Gastrocnemius medialis (tissue), 4 donors: ENCODE results near the gene HSPB7. TPM values are rescaled to one million over a fixed set of nuclear protein-coding genes. Genes with fewer than 3 reads are reported as not detected.

Experiments
- ATAC-seq, 2 donors: fragments of 150-250 bp; one replicate each; pipeline ENCODE4 v1.9.1; 2016
- DNase-seq, 2 donors: peaks; one replicate each; pipeline ENCODE4 v3.0.0-alpha.2; 2019
- H3K27ac ChIP-seq, 4 donors: fragments of 200-600 bp; sonication (generic); 1 replicate in 1 of 4; 2 replicates in 3 of 4; pipeline ENCODE4 v1.5.1; 2016 to 2018; ENCODE audit warnings: mild to moderate bottlenecking in 2 of 4, moderate library complexity in 1 of 4
- H3K27me3 ChIP-seq, 3 donors: fragments of 200-600 bp; sonication (generic) in 2 of 3; 1 replicate in 1 of 3; 2 replicates in 2 of 3; pipeline versions ENCODE4 v1.5.1 to v1.6.0; 2016 to 2019; ENCODE audit warnings: mild to moderate bottlenecking in 1 of 3, moderate library complexity in 1 of 3
- H3K36me3 ChIP-seq, 2 donors: fragments of 200-600 bp; sonication (generic) in 1 of 2; one replicate each; pipeline ENCODE4 v1.5.1; 2017 to 2018
- H3K4me1 ChIP-seq, 2 donors: fragments of 200-600 bp; sonication (generic) in 1 of 2; one replicate each; pipeline ENCODE4 v1.5.1; 2016 to 2017; ENCODE audit warnings: mild to moderate bottlenecking in 2 of 2
- H3K4me3 ChIP-seq, 4 donors: fragments of 200-600 bp; sonication (generic) in 3 of 4; 1 replicate in 1 of 4; 2 replicates in 3 of 4; pipeline ENCODE4 v1.5.1; 2016 to 2019; ENCODE audit warnings: mild to moderate bottlenecking in 2 of 4
- H3K9me3 ChIP-seq, 3 donors: fragments of 200-600 bp; sonication (generic) in 2 of 3; 1 replicate in 1 of 3; 2 replicates in 2 of 3; pipeline ENCODE4 v1.5.1; 2016 to 2019
- CTCF ChIP-seq, 5 experiments: fragments of 450-650 bp in 3 of 5; fragments of 200-600 bp in 2 of 5; sonication (generic) in 2 of 5; IDR thresholded peaks in 4 of 5; conservative IDR thresholded peaks in 1 of 5; 1 replicate in 4 of 5; 2 replicates in 1 of 5; pipeline ENCODE4 v1.5.1; 2016 to 2019; ENCODE audit warnings: antibody characterized with exemption in 5 of 5, mild to moderate bottlenecking in 3 of 5, moderate library complexity in 3 of 5
- POLR2A ChIP-seq, 2 donors: fragments of 450-650 bp; IDR thresholded peaks; one replicate each; pipeline ENCODE4 v1.6.1; 2017; ENCODE audit warnings: antibody characterized with exemption in 2 of 2, mild to moderate bottlenecking in 2 of 2, moderate library complexity in 2 of 2
- in situ Hi-C, 4 donors: fragments of 200-750 bp; cut with MboI; loops; one replicate each; pipeline versions ENCODE4 v1.15.0 to v1.8.0; 2017; ENCODE audit warnings: low sequenced_read_pairs in 4 of 4
- intact Hi-C: fragments of 100-400 bp; cut with DNase I; formaldehyde crosslinking; loops from one replicate; pipeline ENCODE4 v1.15.1; 2023; ENCODE audit warnings: low total_unique reads
- total RNA-seq, 4 donors: library from RNA; depleted of rRNA; stranded (reverse); fragments of >200 nt; gene quantifications; one replicate each; pipeline versions ENCODE4 v1.1.0 to v1.2.3, GENCODE V29; 2016

HSPB7 gene
- total RNA-seq, 4 donors from 2014 or later: 355 to 1,466 (median 716) TPM

GRCh38 chr1:15992582-15993500 lies 25.0 kb downstream of the HSPB7 start:
- intact Hi-C loops (loop anchor here (5.0 kb wide), 1 partner anchor 176 kb away; no protein-coding TSS in a partner anchor), in situ Hi-C loops (loop anchor here in 3 of 4 donors (10.0 to 25.0 kb wide), 3 partner anchors 52 to 181 kb away; partner anchors contain the start of genes CLCNKB (in 1 of the 3) and UQCRHL (in 1 of the 3))
- H3K4me3 ChIP-seq: no peak overlapping the region
- no peak overlapping the region for H3K27ac ChIP-seq
- H3K9me3 ChIP-seq: no peaks in the 10 kb centered on the region
- no peaks in the 10 kb centered on the region for H3K4me1 ChIP-seq
- TF ChIP-seq CTCF (IDR thresholded peaks at IDR 0.05 in 4 of 5, conservative IDR thresholded peaks at IDR 0.05 in 1 of 5) (no peak), POLR2A (IDR thresholded peaks at IDR 0.05) (no peak)
- no peaks in the 10 kb centered on the region for H3K27me3 ChIP-seq
- no peaks in the 10 kb centered on the region for H3K36me3 ChIP-seq
- ATAC-seq (no peak), DNase-seq (no peak)

GRCh38 chr1:15992187-15992553 lies 25.7 kb downstream of the HSPB7 start:
- no peaks in the 10 kb centered on the region for H3K36me3 ChIP-seq
- H3K27ac ChIP-seq: no peak overlapping the region
- ATAC-seq (no peak), DNase-seq (no peak)
- no peaks in the 10 kb centered on the region for H3K9me3 ChIP-seq
- H3K4me3 ChIP-seq: no peak overlapping the region
- no peaks in the 10 kb centered on the region for H3K4me1 ChIP-seq
- in situ Hi-C loops: loop anchor here in 3 of 4 donors (10.0 to 25.0 kb wide), 3 partner anchors 53 to 180 kb away; partner anchors contain the start of genes CLCNKB (in 1 of the 3) and UQCRHL (in 1 of the 3)
- TF ChIP-seq CTCF (IDR thresholded peaks at IDR 0.05 in 4 of 5, conservative IDR thresholded peaks at IDR 0.05 in 1 of 5) (no peak), POLR2A (IDR thresholded peaks at IDR 0.05) (no peak)
- no peaks in the 10 kb centered on the region for H3K27me3 ChIP-seq
- intact Hi-C loops: loop anchor here (5.0 kb wide), 1 partner anchor 175 kb away; no protein-coding TSS in a partner anchor

DNA sequence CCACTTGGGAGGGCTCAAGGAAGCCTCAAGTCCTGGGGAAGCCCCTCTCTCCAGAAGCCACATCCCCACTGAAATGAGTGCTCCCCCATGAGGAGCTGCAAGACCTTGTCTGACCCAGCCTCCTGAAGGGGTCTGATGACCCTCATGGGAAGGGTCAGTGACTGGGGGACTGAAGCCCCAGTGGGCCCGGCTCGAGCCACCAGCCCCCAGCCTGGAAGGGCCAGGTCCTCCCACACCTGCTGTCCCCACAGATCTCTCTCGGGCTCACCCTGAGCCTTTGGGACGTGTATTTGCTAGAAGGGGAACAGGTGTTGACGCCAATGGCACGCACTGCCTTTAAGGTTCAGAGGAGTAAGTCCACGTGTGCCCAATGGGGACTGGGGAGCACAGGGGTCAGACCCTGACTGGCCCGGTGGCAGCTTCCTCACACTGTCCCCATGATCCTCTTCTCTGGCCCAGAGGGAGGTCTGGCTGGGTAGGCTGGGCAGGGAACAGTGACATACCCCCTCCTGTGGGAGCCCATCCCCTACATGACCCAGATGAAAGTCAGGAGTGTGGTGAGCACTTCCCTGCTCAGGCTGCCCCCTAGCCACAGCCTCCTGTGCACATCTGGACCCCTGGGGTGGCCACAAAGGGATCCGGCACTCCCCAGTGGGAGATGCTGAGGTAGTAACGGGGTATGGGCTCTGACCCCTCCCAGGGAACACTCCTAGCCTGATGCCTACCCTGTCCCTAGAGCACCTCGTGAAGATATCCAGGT lies 26.2 kb downstream of the HSPB7 start:
- ATAC-seq (no peak), DNase-seq (no peak)
- TF ChIP-seq POLR2A (IDR thresholded peaks at IDR 0.05) (no peak), CTCF (IDR thresholded peaks at IDR 0.05 in 4 of 5, conservative IDR thresholded peaks at IDR 0.05 in 1 of 5) (no peak)
- intact Hi-C loops: loop anchor here (5.0 kb wide), 1 partner anchor 174 kb away; no protein-coding TSS in a partner anchor
- in situ Hi-C loops: loop anchor here in 3 of 4 donors (10.0 to 25.0 kb wide), 3 partner anchors 53 to 179 kb away; partner anchors contain the start of genes CLCNKB (in 1 of the 3) and UQCRHL (in 1 of the 3)
- H3K4me1 ChIP-seq: no peaks in the 10 kb centered on the region
- H3K4me3 ChIP-seq: no peak overlapping the region
- H3K36me3 ChIP-seq: no peaks in the 10 kb centered on the region
- no peak overlapping the region for H3K27ac ChIP-seq
- H3K27me3 ChIP-seq: no peaks in the 10 kb centered on the region
- H3K9me3 ChIP-seq: no peaks in the 10 kb centered on the region

GRCh38 chr1:15989776-15990175 lies 28.1 kb downstream of the HSPB7 start:
- Histone ChIP-seq H3K27me3 (no peaks in the 10 kb centered on the region), H3K9me3 (no peaks in the 10 kb centered on the region), H3K27ac (no peak overlapping the region), H3K4me1 (no peaks in the 10 kb centered on the region), H3K36me3 (no peaks in the 10 kb centered on the region), H3K4me3 (no peak overlapping the region)
- TF ChIP-seq POLR2A (IDR thresholded peaks at IDR 0.05) (no peak), CTCF (IDR thresholded peaks at IDR 0.05 in 4 of 5, conservative IDR thresholded peaks at IDR 0.05 in 1 of 5) (no peak)
- no peak for ATAC-seq
- in situ Hi-C loops (loop anchor here (10.0 to 25.0 kb wide), 3 partner anchors 55 to 177 kb away; partner anchors contain the start of genes CLCNKB (in 1 of the 4) and UQCRHL (in 1 of the 4)), intact Hi-C loops (loop anchor here (5.0 kb wide), 1 partner anchor 172 kb away; no protein-coding TSS in a partner anchor)
- DNase-seq: no peak
